Epithelial cell of proximal tubule (primary cell): ENCODE results near the gene EXOC7. TPM values are rescaled to one million over a fixed set of nuclear protein-coding genes. Genes with fewer than 3 reads are reported as not detected.

ENCODE experiments used
- DNase-seq: peaks from one replicate; pipeline ENCODE4 v3.0.0-alpha.2; 2011; ENCODE audit warnings: low read depth
- H3K4me3 ChIP-seq: 2 replicates; pipeline ENCODE4 v1.5.1; 2011; ENCODE audit warnings: low read depth, mild to moderate bottlenecking, low read length
- total RNA-seq: library from RNA; depleted of rRNA; stranded (reverse); fragments of >200 nt; gene quantifications from 2 replicates; pipeline ENCODE4 v1.2.3, GENCODE V29; 2015
- TF ChIP-seq, protein P1 (sequence below): conservative IDR thresholded peaks from 2 replicates; pipeline ENCODE4 v1.5.1; 2012; ENCODE audit warnings: low read depth, mild to moderate bottlenecking, low read length

Gene EXOC7
- total RNA-seq, 1 donor from 2014 or later: 39.6 TPM

- DNase-seq: no peak
- no peak overlapping the region for H3K4me3 ChIP-seq
- TF ChIP-seq, protein P1, sequence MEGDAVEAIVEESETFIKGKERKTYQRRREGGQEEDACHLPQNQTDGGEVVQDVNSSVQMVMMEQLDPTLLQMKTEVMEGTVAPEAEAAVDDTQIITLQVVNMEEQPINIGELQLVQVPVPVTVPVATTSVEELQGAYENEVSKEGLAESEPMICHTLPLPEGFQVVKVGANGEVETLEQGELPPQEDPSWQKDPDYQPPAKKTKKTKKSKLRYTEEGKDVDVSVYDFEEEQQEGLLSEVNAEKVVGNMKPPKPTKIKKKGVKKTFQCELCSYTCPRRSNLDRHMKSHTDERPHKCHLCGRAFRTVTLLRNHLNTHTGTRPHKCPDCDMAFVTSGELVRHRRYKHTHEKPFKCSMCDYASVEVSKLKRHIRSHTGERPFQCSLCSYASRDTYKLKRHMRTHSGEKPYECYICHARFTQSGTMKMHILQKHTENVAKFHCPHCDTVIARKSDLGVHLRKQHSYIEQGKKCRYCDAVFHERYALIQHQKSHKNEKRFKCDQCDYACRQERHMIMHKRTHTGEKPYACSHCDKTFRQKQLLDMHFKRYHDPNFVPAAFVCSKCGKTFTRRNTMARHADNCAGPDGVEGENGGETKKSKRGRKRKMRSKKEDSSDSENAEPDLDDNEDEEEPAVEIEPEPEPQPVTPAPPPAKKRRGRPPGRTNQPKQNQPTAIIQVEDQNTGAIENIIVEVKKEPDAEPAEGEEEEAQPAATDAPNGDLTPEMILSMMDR: no peak
Observed at GRCh38 chr17:76115138-76115754, 11.7 kb upstream of the EXOC7 start.

- TF ChIP-seq, protein P1: no peak
- no peak overlapping the region for H3K4me3 ChIP-seq
- DNase-seq: no peak
Observed at GRCh38 chr17:76111956-76112355, 8.4 kb upstream of the EXOC7 start.

GRCh38 chr17:76107509-76107908, 3.9 kb upstream of the EXOC7 start:
- no peak for DNase-seq
- TF ChIP-seq, protein P1: peak; percentile 22
- no peak overlapping the region for H3K4me3 ChIP-seq

GRCh38 chr17:76106703-76107102, 3.1 kb upstream of the EXOC7 start:
- TF ChIP-seq, protein P1: no peak
- no peak for DNase-seq
- H3K4me3 ChIP-seq: no peak overlapping the region

GRCh38 chr17:76104896-76105231, 1.3 kb upstream of the EXOC7 start:
- DNase-seq: no peak
- TF ChIP-seq, protein P1: no peak
- no peak overlapping the region for H3K4me3 ChIP-seq

DNA sequence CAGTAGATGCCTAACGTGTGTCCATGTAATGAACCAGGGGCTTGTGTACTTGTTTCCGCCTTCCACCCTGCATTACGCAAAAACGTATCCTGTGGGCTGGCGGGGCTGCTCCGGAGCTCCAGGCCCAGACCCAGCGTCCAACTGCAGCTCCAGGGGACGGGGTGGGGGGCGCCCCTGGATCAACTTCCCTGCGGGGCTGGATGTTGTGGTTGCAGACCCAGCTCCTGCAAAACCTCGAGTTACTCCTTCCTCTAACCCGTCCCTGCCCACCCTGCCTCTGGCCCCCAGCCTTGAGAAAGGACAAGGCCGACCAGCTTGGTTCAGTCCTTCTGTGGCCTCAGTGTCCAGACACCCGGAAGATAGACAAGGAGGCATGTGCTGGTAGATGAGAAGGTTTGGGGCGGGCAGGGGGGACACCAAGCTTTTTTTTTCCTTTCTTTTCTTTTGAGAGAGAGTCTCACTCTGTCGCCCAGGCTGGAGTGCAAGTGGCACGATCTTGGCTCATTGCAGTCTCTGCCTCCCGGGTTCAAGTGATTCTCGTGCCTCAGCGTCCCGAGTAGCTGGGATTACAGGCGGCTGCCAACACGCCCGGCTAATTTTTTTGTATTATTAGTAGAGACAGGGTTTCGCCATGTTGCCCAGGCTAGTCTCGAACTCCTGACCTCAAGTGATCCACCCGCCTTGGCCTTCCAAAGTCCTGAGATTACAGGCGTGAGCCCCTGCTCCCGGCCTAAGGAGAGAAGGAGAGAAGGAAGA, 731 bp upstream of the EXOC7 start:
- DNase-seq: no peak
- H3K4me3 ChIP-seq: peak overlapping the region; percentile 97
- TF ChIP-seq, protein P1: no peak

DNA sequence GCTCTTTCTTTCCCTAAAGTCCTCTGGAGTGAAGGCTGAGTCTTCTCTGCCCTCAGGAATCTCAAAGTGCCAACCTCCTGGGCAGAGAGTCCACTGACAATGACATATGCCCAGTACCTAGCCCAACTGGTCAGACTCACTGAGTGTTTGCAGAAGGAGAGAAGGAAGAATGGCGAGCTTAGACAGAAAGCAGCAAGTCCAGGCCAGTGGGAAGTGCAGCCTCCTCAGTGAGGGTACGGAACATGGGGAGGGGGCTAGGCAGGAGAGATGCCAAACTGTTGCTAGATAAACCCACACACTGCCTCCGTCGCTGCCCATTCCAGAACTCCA, 678 bp downstream of the EXOC7 start:
- no peak for DNase-seq
- TF ChIP-seq, protein P1: no peak
- H3K4me3 ChIP-seq: peak overlapping the region; percentile 97
